Thyroid gland (tissue), 4 donors: ENCODE results near the gene S100A4. TPM values are rescaled to one million over a fixed set of nuclear protein-coding genes. Genes with fewer than 3 reads are reported as not detected.
"Not testable (repeated sequence)": the region's sequence is repeated elsewhere in the genome, so short reads cannot be mapped to it uniquely, and the experiment has no call there.

Experiments used
- DNase-seq, 2 donors: peaks; one replicate each; pipeline ENCODE4 v3.0.0-alpha.2; 2019
- H3K27ac ChIP-seq, 3 donors: fragments of 200-600 bp; sonication (generic); 1 replicate in 2 of 3; 2 replicates in 1 of 3; pipeline ENCODE4 v1.5.1; 2016 to 2019; ENCODE audit warnings: mild to moderate bottlenecking in 1 of 3, moderate library complexity in 1 of 3
- H3K27me3 ChIP-seq: fragments of 200-600 bp; sonication (generic); one replicate; pipeline ENCODE4 v1.5.1; 2019
- H3K36me3 ChIP-seq, 2 donors: fragments of 200-600 bp; sonication (generic); one replicate each; pipeline ENCODE4 v1.5.1; 2016 to 2019
- H3K4me1 ChIP-seq, 2 donors: fragments of 200-600 bp; sonication (generic); one replicate each; pipeline ENCODE4 v1.5.1; 2017 to 2019
- H3K4me3 ChIP-seq, 3 donors: fragments of 200-600 bp; sonication (generic); replicated peaks in 1 of 3; 1 replicate in 2 of 3; 2 replicates in 1 of 3; pipeline ENCODE4 v1.5.1; 2016; ENCODE audit warnings: mild to moderate bottlenecking in 1 of 3
- H3K9me3 ChIP-seq: fragments of 200-600 bp; sonication (generic); one replicate; pipeline ENCODE4 v1.5.1; 2017
- CTCF ChIP-seq, 6 experiments: fragments of 200-600 bp in 3 of 6; fragments of 450-650 bp in 3 of 6; sonication (generic) in 3 of 6; IDR thresholded peaks; one replicate each; pipeline ENCODE4 v1.5.1; 2016 to 2019; ENCODE audit warnings: antibody characterized with exemption in 6 of 6, mild to moderate bottlenecking in 2 of 6, inconsistent platforms in 1 of 6, moderate library complexity in 1 of 6
- POLR2A ChIP-seq, 2 donors: fragments of 450-650 bp; IDR thresholded peaks; one replicate each; pipeline ENCODE4 v1.6.1; 2017; ENCODE audit warnings: antibody characterized with exemption in 2 of 2, mild to moderate bottlenecking in 2 of 2, moderate library complexity in 1 of 2
- WGBS, 2 donors: methylation state at CpG; one replicate each; pipeline ENCODE4 v1.1.5; 2017; 5-methylcytosine and 5-hydroxymethylcytosine counted together
- intact Hi-C: fragments of 100-400 bp; cut with DNase I; formaldehyde crosslinking; loops from one replicate; pipeline ENCODE4 v1.15.1; 2023
- total RNA-seq, 4 donors: library from RNA; depleted of rRNA; stranded (reverse); fragments of >200 nt; gene quantifications; one replicate each; pipeline ENCODE4 v1.2.3, GENCODE V29; 2016

S100A4 gene
- total RNA-seq, 4 donors from 2014 or later = 57.3 to 251 (median 133) TPM

GRCh38 chr1:153520818-153521476 is 24.7 kb downstream of the S100A4 start:
- Histone ChIP-seq H3K36me3 (no peaks in the 10 kb centered on the region), H3K27me3 (no peaks in the 10 kb centered on the region), H3K4me3 (no peak overlapping the region), H3K27ac (no peak overlapping the region), H3K9me3 (no peaks in the 10 kb centered on the region), H3K4me1 (peaks cover 8 to 11% of the 10 kb centered on the region in 2 donors)
- intact Hi-C loops = no loop called here
- 98 to 99% methylated on average over 3 to 4 of the region's 4 CpGs for WGBS, 2 donors
- TF ChIP-seq CTCF (IDR thresholded peaks at IDR 0.05) = no peak
- TF ChIP-seq POLR2A (IDR thresholded peaks at IDR 0.05) = no peak
- DNase-seq = no peak

GRCh38 chr1:153520137-153520691 is 25.4 kb downstream of the S100A4 start:
- H3K9me3 ChIP-seq, H3K36me3 ChIP-seq, H3K27ac ChIP-seq, H3K4me3 ChIP-seq, DNase-seq, intact Hi-C loops, H3K27me3 ChIP-seq: not testable (repeated sequence)
- WGBS, 2 donors = 86 to 87% methylated on average over 5 of the region's 5 CpGs
- peaks cover under 1 to 11% of the 10 kb centered on the region in 2 donors for H3K4me1 ChIP-seq

- no peak overlapping the region for H3K4me3 ChIP-seq
- H3K27ac ChIP-seq = no peak overlapping the region
- H3K4me1 ChIP-seq = peaks cover 0 to 10% of the 10 kb centered on the region in 2 donors
- H3K27me3 ChIP-seq = no peaks in the 10 kb centered on the region
- no peak for TF ChIP-seq POLR2A (IDR thresholded peaks at IDR 0.05)
- TF ChIP-seq CTCF (IDR thresholded peaks at IDR 0.05) = no peak
- no peaks in the 10 kb centered on the region for H3K36me3 ChIP-seq
- WGBS, 2 donors = 84 to 89% methylated on average over 3 of the region's 3 CpGs
- intact Hi-C loops = no loop called here
- no peak for DNase-seq
- H3K9me3 ChIP-seq = no peaks in the 10 kb centered on the region
These were observed 26.4 kb downstream of the S100A4 start for GRCh38 chr1:153519242-153519641.

- no peak overlapping the region for H3K27ac ChIP-seq
These were observed 29.9 kb downstream of the S100A4 start for GRCh38 chr1:153515504-153516394.

More at GRCh38 chr1:153515504-153516394, 29.9 kb downstream of the S100A4 start:
- no peaks in the 10 kb centered on the region for H3K9me3 ChIP-seq
- no peaks in the 10 kb centered on the region for H3K36me3 ChIP-seq
- H3K4me3 ChIP-seq = no peak overlapping the region
- TF ChIP-seq CTCF (IDR thresholded peaks at IDR 0.05) (no peak), POLR2A (IDR thresholded peaks at IDR 0.05) (no peak)
- H3K27me3 ChIP-seq = no peaks in the 10 kb centered on the region
- no peak for DNase-seq
- intact Hi-C loops = no loop called here
- peaks cover 0 to 10% of the 10 kb centered on the region in 2 donors for H3K4me1 ChIP-seq
- 57 to 68% methylated on average over 7 of the region's 8 CpGs for WGBS, 2 donors
